AG09319 (cell line): ENCODE results near the gene PACS2.

Experiments
- DNase-seq: peaks from one replicate; pipeline ENCODE4 v3.0.0-alpha.2; 2010; ENCODE audit warnings: low read depth; ENCODE audit errors: extremely low read depth
- TF ChIP-seq, protein P1 (sequence below): IDR thresholded peaks from 2 replicates; pipeline ENCODE4 v1.5.1; 2011; ENCODE audit warnings: low read depth, mild to moderate bottlenecking, inconsistent platforms, low read length, moderate library complexity

The PACS2 gene

DNA sequence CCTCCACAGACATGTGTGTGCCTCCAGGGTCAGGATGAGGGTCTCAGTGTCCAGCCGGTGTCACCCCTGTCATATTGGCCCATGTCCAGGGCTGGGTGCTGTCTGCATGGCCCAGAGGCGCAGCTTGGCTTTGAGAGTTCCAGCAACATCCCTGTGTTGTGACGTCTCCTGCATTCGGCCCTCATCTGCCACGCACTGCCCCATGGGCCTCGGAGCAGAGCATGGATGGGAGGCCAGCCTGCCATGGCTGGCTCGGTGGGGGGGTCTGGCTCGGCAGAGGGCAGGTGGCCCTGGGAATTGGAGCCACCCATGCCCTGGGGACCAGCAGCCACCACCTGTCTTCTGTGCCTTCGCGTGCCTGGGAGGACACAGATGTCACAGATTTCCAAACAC is 73.0 kb downstream of the PACS2 start:
- DNase-seq = no peak

DNA sequence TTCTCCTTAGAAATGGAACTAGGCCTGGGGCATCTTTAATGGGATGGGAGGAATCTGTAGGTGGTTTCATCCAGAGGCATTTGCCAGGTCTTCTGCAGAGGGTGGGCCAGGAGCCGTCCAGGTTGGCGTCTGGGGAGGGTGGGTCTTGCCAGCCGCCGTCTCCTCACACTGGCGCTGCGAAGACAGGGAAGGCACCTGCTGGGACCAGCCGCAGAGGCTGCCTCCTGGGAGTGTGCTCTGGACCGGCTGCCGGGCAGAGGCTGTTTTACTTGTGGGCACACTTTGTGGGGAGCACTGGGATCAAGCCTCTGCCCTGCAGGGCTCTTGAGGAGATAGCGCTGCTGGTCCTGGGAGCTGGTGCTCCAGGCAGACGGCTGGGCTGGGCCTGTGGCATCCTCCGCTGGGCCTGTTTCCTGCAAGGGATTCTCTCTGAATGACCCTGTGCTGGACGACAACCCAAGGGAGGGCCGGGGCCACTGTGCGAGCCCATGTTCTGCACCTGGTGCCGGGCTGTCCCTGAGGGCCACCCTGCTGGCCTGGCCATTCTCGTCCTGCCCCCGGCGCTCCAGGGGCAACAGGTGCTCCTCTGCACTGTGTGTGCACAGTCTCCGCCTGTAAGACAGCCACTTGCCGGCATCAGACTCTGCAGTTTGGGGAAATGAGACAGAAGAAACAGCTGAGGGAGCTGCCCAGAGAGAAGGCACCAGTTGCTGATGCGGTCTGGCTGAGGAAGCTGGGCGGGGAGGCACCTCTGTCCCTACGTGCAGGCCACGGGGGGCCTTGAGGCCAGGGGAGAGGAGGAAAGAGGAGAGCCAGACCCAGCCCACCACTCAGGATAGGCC is 73.8 kb downstream of the PACS2 start:
- DNase-seq = no peak
- TF ChIP-seq, protein P1, sequence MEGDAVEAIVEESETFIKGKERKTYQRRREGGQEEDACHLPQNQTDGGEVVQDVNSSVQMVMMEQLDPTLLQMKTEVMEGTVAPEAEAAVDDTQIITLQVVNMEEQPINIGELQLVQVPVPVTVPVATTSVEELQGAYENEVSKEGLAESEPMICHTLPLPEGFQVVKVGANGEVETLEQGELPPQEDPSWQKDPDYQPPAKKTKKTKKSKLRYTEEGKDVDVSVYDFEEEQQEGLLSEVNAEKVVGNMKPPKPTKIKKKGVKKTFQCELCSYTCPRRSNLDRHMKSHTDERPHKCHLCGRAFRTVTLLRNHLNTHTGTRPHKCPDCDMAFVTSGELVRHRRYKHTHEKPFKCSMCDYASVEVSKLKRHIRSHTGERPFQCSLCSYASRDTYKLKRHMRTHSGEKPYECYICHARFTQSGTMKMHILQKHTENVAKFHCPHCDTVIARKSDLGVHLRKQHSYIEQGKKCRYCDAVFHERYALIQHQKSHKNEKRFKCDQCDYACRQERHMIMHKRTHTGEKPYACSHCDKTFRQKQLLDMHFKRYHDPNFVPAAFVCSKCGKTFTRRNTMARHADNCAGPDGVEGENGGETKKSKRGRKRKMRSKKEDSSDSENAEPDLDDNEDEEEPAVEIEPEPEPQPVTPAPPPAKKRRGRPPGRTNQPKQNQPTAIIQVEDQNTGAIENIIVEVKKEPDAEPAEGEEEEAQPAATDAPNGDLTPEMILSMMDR = no peak

More for the DNA sequence above, 73.0 kb downstream of the PACS2 start:
- TF ChIP-seq, protein P1 = no peak

GRCh38 chr14:105388976-105389375 is 74.4 kb downstream of the PACS2 start:
- DNase-seq = no peak
- TF ChIP-seq, protein P1 = no peak

- DNase-seq = no peak
These were observed 75.0 kb downstream of the PACS2 start for GRCh38 chr14:105389534-105389933.

DNA sequence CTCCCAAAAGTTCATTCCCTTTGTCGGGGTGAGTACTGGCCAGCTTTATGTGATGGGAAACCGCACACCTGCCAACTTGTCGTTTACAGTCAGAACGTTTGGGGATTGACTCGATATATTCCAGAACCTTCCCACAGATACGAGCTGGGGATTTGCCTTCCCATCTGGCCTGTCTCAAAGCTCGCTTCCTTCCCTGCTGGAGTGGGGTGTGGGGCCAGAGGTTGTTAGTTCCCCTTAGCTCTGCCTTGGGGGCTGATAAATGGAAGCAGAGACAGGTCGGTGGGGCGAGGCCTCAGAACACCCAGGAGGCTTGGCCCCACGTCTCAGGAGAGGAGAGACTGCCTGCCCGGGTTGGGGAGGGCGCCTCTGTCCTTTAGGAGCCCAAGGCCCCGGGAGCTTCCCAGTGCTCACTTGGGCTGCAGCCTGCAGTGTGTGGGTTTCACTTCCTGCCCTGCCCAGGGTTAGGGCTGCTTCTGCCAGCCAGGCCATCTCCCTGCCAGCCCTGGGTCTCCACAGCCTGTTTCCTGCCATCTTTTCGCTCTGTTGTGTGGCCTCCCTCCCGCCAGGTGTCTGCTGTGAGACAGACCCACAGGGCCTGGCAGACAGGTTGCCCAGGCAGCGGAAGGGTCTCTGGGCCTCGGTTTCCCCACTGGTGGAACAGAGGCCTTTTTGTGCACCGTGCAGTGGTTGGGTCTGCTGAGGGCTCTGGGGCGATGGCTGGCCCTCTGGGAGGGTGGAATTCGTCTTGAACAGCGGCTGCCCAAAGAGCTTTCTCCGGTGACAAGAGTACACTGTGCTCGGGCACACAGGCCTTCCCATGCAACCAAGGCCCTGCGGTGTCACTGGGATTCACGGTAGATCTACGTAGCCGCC is 75.7 kb downstream of the PACS2 start:
- TF ChIP-seq, protein P1 = no peak
- no peak for DNase-seq

More at GRCh38 chr14:105389534-105389933, 75.0 kb downstream of the PACS2 start:
- TF ChIP-seq, protein P1 = no peak

- TF ChIP-seq, protein P1 = no peak
- DNase-seq = no peak
These were observed 76.4 kb downstream of the PACS2 start for GRCh38 chr14:105390849-105391500.
